ENCODE results near the gene ZNF621. TPM values are rescaled to one million over a fixed set of nuclear protein-coding genes. Genes with fewer than 3 reads are reported as not detected.
A peak's percentile ranks its signal among the peaks of the same experiment; 100 is the strongest.

Gene ZNF621
- total and polyA plus RNA-seq, 9 of the 15 experiments (the other 6 are each of a cell fraction or from before 2014, with no cell fraction given) = 4.7 to 28.9 (median 20.6) TPM

DNA sequence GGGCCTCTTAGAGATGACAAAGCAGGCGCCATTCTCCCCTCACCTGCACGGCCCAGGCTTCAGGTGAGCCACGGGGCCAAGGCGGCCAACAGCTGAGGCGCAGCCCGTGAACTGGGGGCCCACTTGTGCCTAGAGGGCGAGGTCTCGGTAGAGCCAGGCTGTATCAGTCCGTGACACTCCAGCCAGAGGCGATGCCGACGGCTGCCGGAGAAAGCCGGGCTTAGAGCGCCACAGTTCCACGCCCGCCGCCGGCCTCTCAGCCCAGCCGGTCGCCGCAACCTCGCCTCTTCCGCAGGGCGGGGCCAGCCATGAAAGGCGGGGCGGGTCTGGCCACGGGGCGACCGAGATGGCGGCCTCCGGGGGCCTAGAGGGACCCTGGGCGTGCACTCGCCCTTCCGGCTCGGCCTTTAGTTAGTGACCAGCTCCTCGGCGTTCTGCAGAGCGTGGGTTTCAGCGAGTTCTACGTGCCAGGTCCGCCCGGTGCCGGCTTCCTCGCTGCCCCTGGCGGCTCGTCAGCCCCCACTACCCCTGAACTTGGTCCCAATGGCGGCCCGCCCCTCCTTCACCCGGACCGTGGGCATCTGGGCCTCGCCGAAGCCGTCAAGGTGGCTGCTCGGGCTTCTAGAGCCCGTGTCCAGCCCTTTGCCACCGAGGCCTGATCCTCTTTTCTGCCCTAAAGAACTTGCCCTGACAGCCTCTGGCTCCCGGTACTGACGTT, at the start of gene ZNF621 (continued):
- TF ChIP-seq, protein P1, sequence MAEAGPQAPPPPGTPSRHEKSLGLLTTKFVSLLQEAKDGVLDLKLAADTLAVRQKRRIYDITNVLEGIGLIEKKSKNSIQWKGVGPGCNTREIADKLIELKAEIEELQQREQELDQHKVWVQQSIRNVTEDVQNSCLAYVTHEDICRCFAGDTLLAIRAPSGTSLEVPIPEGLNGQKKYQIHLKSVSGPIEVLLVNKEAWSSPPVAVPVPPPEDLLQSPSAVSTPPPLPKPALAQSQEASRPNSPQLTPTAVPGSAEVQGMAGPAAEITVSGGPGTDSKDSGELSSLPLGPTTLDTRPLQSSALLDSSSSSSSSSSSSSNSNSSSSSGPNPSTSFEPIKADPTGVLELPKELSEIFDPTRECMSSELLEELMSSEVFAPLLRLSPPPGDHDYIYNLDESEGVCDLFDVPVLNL (CRISPR knock-in tag; IDR thresholded peaks at IDR 0.05; ENCODE audit: low read depth) = 0 out of 2 replicates have a peak, but pooled peaks have one; percentile 65
- peak; percentile 96 for TF ChIP-seq PHF20 (IDR thresholded peaks at IDR 0.05; ENCODE audit: partially characterized antibody)
- TF ChIP-seq ETV1 (tag; conservative IDR thresholded peaks at IDR 0.05; ENCODE audit: low read depth) = peak; percentile 90
- TF ChIP-seq, protein P2, sequence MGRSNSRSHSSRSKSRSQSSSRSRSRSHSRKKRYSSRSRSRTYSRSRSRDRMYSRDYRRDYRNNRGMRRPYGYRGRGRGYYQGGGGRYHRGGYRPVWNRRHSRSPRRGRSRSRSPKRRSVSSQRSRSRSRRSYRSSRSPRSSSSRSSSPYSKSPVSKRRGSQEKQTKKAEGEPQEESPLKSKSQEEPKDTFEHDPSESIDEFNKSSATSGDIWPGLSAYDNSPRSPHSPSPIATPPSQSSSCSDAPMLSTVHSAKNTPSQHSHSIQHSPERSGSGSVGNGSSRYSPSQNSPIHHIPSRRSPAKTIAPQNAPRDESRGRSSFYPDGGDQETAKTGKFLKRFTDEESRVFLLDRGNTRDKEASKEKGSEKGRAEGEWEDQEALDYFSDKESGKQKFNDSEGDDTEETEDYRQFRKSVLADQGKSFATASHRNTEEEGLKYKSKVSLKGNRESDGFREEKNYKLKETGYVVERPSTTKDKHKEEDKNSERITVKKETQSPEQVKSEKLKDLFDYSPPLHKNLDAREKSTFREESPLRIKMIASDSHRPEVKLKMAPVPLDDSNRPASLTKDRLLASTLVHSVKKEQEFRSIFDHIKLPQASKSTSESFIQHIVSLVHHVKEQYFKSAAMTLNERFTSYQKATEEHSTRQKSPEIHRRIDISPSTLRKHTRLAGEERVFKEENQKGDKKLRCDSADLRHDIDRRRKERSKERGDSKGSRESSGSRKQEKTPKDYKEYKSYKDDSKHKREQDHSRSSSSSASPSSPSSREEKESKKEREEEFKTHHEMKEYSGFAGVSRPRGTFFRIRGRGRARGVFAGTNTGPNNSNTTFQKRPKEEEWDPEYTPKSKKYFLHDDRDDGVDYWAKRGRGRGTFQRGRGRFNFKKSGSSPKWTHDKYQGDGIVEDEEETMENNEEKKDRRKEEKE (IDR thresholded peaks at IDR 0.05; ENCODE audit: borderline replicate concordance in 1 of 2, control insufficient read depth in 1 of 2, low read depth in 2 of 2, low read length in 1 of 2) = peak in 1 of 2 experiments; percentile 71; a peak in 1 of 4 replicates
- no peak for TF ChIP-seq RCOR1 (IDR thresholded peaks at IDR 0.05; ENCODE audit: borderline replicate concordance in 1 of 2, low read depth in 2 of 2, low read length in 2 of 2)
- TF ChIP-seq CTBP1 (IDR thresholded peaks at IDR 0.05; ENCODE audit: borderline replicate concordance) = peak; percentile 92
- no peak for TF ChIP-seq RFX7 (CRISPR knock-in tag; IDR thresholded peaks at IDR 0.05)
- 0 out of 2 replicates have a peak, but pooled peaks have one; percentile 28 for TF ChIP-seq DMBX1 (CRISPR knock-in tag; IDR thresholded peaks at IDR 0.05; ENCODE audit: borderline replicate concordance)
- TF ChIP-seq HNRNPL (IDR thresholded peaks at IDR 0.05; ENCODE audit: low read depth, low read length) = peak; percentile 83; the same call in 1 of the 2 replicates
- TF ChIP-seq POLR2AphosphoS2 (IDR thresholded peaks at IDR 0.05; ENCODE audit: low read length) = no peak
- no peak for TF ChIP-seq BACH1 (tag; IDR thresholded peaks at IDR 0.05)
- TF ChIP-seq SPI1 (IDR thresholded peaks at IDR 0.05; ENCODE audit: borderline replicate concordance, low read depth, low read length) = no peak
- peak; percentile 85 to 98 for TF ChIP-seq MAZ (CRISPR knock-in tag; conservative IDR thresholded peaks at IDR 0.05 in 1 of 2, IDR thresholded peaks at IDR 0.05 in 1 of 2)
- TF ChIP-seq, protein P3, sequence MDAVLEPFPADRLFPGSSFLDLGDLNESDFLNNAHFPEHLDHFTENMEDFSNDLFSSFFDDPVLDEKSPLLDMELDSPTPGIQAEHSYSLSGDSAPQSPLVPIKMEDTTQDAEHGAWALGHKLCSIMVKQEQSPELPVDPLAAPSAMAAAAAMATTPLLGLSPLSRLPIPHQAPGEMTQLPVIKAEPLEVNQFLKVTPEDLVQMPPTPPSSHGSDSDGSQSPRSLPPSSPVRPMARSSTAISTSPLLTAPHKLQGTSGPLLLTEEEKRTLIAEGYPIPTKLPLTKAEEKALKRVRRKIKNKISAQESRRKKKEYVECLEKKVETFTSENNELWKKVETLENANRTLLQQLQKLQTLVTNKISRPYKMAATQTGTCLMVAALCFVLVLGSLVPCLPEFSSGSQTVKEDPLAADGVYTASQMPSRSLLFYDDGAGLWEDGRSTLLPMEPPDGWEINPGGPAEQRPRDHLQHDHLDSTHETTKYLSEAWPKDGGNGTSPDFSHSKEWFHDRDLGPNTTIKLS (IDR thresholded peaks at IDR 0.05; ENCODE audit: borderline replicate concordance, low read depth) = peak; percentile 89
- TF ChIP-seq, protein P4, sequence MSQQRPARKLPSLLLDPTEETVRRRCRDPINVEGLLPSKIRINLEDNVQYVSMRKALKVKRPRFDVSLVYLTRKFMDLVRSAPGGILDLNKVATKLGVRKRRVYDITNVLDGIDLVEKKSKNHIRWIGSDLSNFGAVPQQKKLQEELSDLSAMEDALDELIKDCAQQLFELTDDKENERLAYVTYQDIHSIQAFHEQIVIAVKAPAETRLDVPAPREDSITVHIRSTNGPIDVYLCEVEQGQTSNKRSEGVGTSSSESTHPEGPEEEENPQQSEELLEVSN (IDR thresholded peaks at IDR 0.05; ENCODE audit: borderline replicate concordance in 1 of 2, extremely low read depth in 1 of 2, insufficient read depth in 1 of 2, insufficient read length in 1 of 2, low read depth in 1 of 2, low read length in 1 of 2, poor library complexity in 1 of 2, severe bottlenecking in 1 of 2) = peak; percentile 36 to 58
- TF ChIP-seq POLR2G (IDR thresholded peaks at IDR 0.05; ENCODE audit: low read depth, low read length) = peak; percentile 100
- TF ChIP-seq, protein P5, sequence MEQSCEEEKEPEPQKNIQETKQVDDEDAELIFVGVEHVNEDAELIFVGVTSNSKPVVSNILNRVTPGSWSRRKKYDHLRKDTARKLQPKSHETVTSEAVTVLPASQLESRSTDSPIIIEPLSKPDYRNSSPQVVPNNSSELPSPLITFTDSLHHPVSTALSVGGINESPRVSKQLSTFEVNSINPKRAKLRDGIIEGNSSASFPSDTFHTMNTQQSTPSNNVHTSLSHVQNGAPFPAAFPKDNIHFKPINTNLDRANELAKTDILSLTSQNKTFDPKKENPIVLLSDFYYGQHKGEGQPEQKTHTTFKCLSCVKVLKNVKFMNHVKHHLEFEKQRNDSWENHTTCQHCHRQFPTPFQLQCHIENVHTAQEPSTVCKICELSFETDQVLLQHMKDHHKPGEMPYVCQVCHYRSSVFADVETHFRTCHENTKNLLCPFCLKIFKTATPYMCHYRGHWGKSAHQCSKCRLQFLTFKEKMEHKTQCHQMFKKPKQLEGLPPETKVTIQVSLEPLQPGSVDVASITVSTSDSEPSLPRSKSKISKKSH (CRISPR knock-in tag; IDR thresholded peaks at IDR 0.05) = no peak
